Activated T-cell treated with anti-CD3 and anti-CD28 coated beads, Interleukin-2, amount 50 U/mL, for 24 hours (primary cell): ENCODE data around the gene PABPC1L.

Experiments
- DNase-seq: peaks from one replicate; pipeline ENCODE4 v3.0.0-alpha.2; 2020
- H3K27ac Mint-ChIP-seq: 2 replicates; pipeline ENCODE4 v1.8.0; 2020; ENCODE audit warnings: mild to moderate bottlenecking, mixed read lengths
- H3K27me3 Mint-ChIP-seq: 2 replicates; pipeline ENCODE4 v1.8.0; 2020; ENCODE audit warnings: mixed read lengths
- H3K36me3 Mint-ChIP-seq: 2 replicates; pipeline ENCODE4 v1.8.0; 2020; ENCODE audit warnings: low read depth, mixed read lengths
- H3K4me1 Mint-ChIP-seq: 2 replicates; pipeline ENCODE4 v1.8.0; 2020; ENCODE audit warnings: low read depth, mixed read lengths
- H3K4me3 Mint-ChIP-seq: 2 replicates; pipeline ENCODE4 v1.8.0; 2020; ENCODE audit warnings: mild to moderate bottlenecking, moderate library complexity, mixed read lengths
- H3K9me3 Mint-ChIP-seq: 2 replicates; pipeline ENCODE4 v1.8.0; 2020; ENCODE audit warnings: mixed read lengths

Gene PABPC1L

GRCh38 chr20:44916586-44916985, 6.7 kb downstream of the PABPC1L start:
- Mint-ChIP-seq H3K36me3 (peaks cover 87% of the 10 kb centered on the region), H3K4me3 (no peak overlapping the region), H3K27me3 (no peaks in the 10 kb centered on the region), H3K4me1 (peaks cover 25% of the 10 kb centered on the region), H3K27ac (peak overlapping the region; percentile 37), H3K9me3 (no peaks in the 10 kb centered on the region)
- no peak for DNase-seq

GRCh38 chr20:44917399-44917798, 7.5 kb downstream of the PABPC1L start:
- no peak for DNase-seq
- H3K4me1 Mint-ChIP-seq: peaks cover 19% of the 10 kb centered on the region
- no peak overlapping the region for H3K4me3 Mint-ChIP-seq
- peaks cover 85% of the 10 kb centered on the region for H3K36me3 Mint-ChIP-seq
- H3K27ac Mint-ChIP-seq: no peak overlapping the region
- H3K27me3 Mint-ChIP-seq: no peaks in the 10 kb centered on the region
- no peaks in the 10 kb centered on the region for H3K9me3 Mint-ChIP-seq

GRCh38 chr20:44918342-44918741, 8.5 kb downstream of the PABPC1L start:
- Mint-ChIP-seq H3K4me1 (peaks cover 16% of the 10 kb centered on the region), H3K4me3 (no peak overlapping the region), H3K27ac (no peak overlapping the region), H3K27me3 (no peaks in the 10 kb centered on the region), H3K36me3 (peaks cover 85% of the 10 kb centered on the region), H3K9me3 (no peaks in the 10 kb centered on the region)
- no peak for DNase-seq

GRCh38 chr20:44918761-44919160, 8.9 kb downstream of the PABPC1L start:
- DNase-seq: no peak
- Mint-ChIP-seq H3K9me3 (no peaks in the 10 kb centered on the region), H3K4me1 (peaks cover 13% of the 10 kb centered on the region), H3K27ac (no peak overlapping the region), H3K36me3 (peaks cover 85% of the 10 kb centered on the region), H3K4me3 (no peak overlapping the region), H3K27me3 (no peaks in the 10 kb centered on the region)

GRCh38 chr20:44921447-44921846, 11.6 kb downstream of the PABPC1L start:
- Mint-ChIP-seq H3K9me3 (no peaks in the 10 kb centered on the region), H3K4me3 (no peak overlapping the region), H3K36me3 (peaks cover 83% of the 10 kb centered on the region), H3K27ac (no peak overlapping the region), H3K27me3 (no peaks in the 10 kb centered on the region), H3K4me1 (no peaks in the 10 kb centered on the region)
- DNase-seq: no peak

GRCh38 chr20:44924541-44924940, 14.7 kb downstream of the PABPC1L start:
- peaks cover 66% of the 10 kb centered on the region for H3K36me3 Mint-ChIP-seq
- no peak for DNase-seq
- H3K4me1 Mint-ChIP-seq: no peaks in the 10 kb centered on the region
- H3K27ac Mint-ChIP-seq: no peak overlapping the region
- no peaks in the 10 kb centered on the region for H3K27me3 Mint-ChIP-seq
- no peaks in the 10 kb centered on the region for H3K9me3 Mint-ChIP-seq
- H3K4me3 Mint-ChIP-seq: no peak overlapping the region

- no peaks in the 10 kb centered on the region for H3K4me1 Mint-ChIP-seq
- no peak for DNase-seq
- no peak overlapping the region for H3K27ac Mint-ChIP-seq
- no peaks in the 10 kb centered on the region for H3K9me3 Mint-ChIP-seq
- no peaks in the 10 kb centered on the region for H3K27me3 Mint-ChIP-seq
- H3K36me3 Mint-ChIP-seq: peaks cover 62% of the 10 kb centered on the region
- H3K4me3 Mint-ChIP-seq: no peak overlapping the region
Measured at GRCh38 chr20:44928595-44928994, 18.7 kb downstream of the PABPC1L start.

GRCh38 chr20:44930517-44931168, 20.8 kb downstream of the PABPC1L start:
- H3K36me3 Mint-ChIP-seq: peaks cover 60% of the 10 kb centered on the region
- no peaks in the 10 kb centered on the region for H3K27me3 Mint-ChIP-seq
- H3K4me1 Mint-ChIP-seq: no peaks in the 10 kb centered on the region
- H3K9me3 Mint-ChIP-seq: no peaks in the 10 kb centered on the region
- DNase-seq: no peak
- H3K4me3 Mint-ChIP-seq: no peak overlapping the region
- no peak overlapping the region for H3K27ac Mint-ChIP-seq

GRCh38 chr20:44931911-44932310, 22.1 kb downstream of the PABPC1L start:
- no peak overlapping the region for H3K27ac Mint-ChIP-seq
- no peak overlapping the region for H3K4me3 Mint-ChIP-seq
- DNase-seq: no peak
- no peaks in the 10 kb centered on the region for H3K9me3 Mint-ChIP-seq
- H3K4me1 Mint-ChIP-seq: no peaks in the 10 kb centered on the region
- H3K36me3 Mint-ChIP-seq: peaks cover 68% of the 10 kb centered on the region
- H3K27me3 Mint-ChIP-seq: no peaks in the 10 kb centered on the region

- Mint-ChIP-seq H3K36me3 (peaks cover 78% of the 10 kb centered on the region), H3K9me3 (no peaks in the 10 kb centered on the region), H3K4me3 (no peak overlapping the region), H3K4me1 (no peaks in the 10 kb centered on the region), H3K27ac (no peak overlapping the region), H3K27me3 (no peaks in the 10 kb centered on the region)
- no peak for DNase-seq
Measured at GRCh38 chr20:44932916-44933315, 23.1 kb downstream of the PABPC1L start.

GRCh38 chr20:44936510-44936909, 26.6 kb downstream of the PABPC1L start:
- H3K9me3 Mint-ChIP-seq: no peaks in the 10 kb centered on the region
- H3K4me3 Mint-ChIP-seq: no peak overlapping the region
- DNase-seq: no peak

GRCh38 chr20:44938637-44939036, 28.8 kb downstream of the PABPC1L start:
- Mint-ChIP-seq H3K4me3 (no peak overlapping the region), H3K36me3 (peaks cover 94% of the 10 kb centered on the region), H3K27ac (no peak overlapping the region)

More at GRCh38 chr20:44936510-44936909, 26.6 kb downstream of the PABPC1L start:
- Mint-ChIP-seq H3K27ac (no peak overlapping the region), H3K4me1 (no peaks in the 10 kb centered on the region), H3K36me3 (peaks cover 89% of the 10 kb centered on the region), H3K27me3 (no peaks in the 10 kb centered on the region)

GRCh38 chr20:44941120-44941691, 31.3 kb downstream of the PABPC1L start:
- H3K36me3 Mint-ChIP-seq: peaks cover 99% of the 10 kb centered on the region
- H3K4me1 Mint-ChIP-seq: no peaks in the 10 kb centered on the region
- H3K27ac Mint-ChIP-seq: peak overlapping the region; percentile 28
- H3K4me3 Mint-ChIP-seq: no peak overlapping the region
- H3K27me3 Mint-ChIP-seq: no peaks in the 10 kb centered on the region
- H3K9me3 Mint-ChIP-seq: no peaks in the 10 kb centered on the region
- DNase-seq: no peak

More at GRCh38 chr20:44938637-44939036, 28.8 kb downstream of the PABPC1L start:
- DNase-seq: no peak
- H3K4me1 Mint-ChIP-seq: no peaks in the 10 kb centered on the region
- H3K9me3 Mint-ChIP-seq: no peaks in the 10 kb centered on the region
- no peaks in the 10 kb centered on the region for H3K27me3 Mint-ChIP-seq

GRCh38 chr20:44942264-44942973, 32.6 kb downstream of the PABPC1L start:
- no peak overlapping the region for H3K4me3 Mint-ChIP-seq
- no peaks in the 10 kb centered on the region for H3K9me3 Mint-ChIP-seq
- no peak for DNase-seq
- H3K36me3 Mint-ChIP-seq: peaks cover 99% of the 10 kb centered on the region
- no peaks in the 10 kb centered on the region for H3K4me1 Mint-ChIP-seq
- peak overlapping the region; percentile 37 for H3K27ac Mint-ChIP-seq
- H3K27me3 Mint-ChIP-seq: no peaks in the 10 kb centered on the region

GRCh38 chr20:44943828-44944227, 34.0 kb downstream of the PABPC1L start:
- Mint-ChIP-seq H3K36me3 (peaks cover 99% of the 10 kb centered on the region), H3K27me3 (no peaks in the 10 kb centered on the region), H3K4me1 (no peaks in the 10 kb centered on the region), H3K4me3 (no peak overlapping the region), H3K9me3 (no peaks in the 10 kb centered on the region), H3K27ac (peak overlapping the region; percentile 44)
- no peak for DNase-seq
